H1 (cell line): ENCODE results near the gene ZNF565. TPM values are rescaled to one million over a fixed set of nuclear protein-coding genes. Genes with fewer than 3 reads are reported as not detected.
A peak's percentile ranks its signal among the peaks of the same experiment; 100 is the strongest.

Experiments
- KDM1A ChIP-seq: fragments of 200-600, 300-600 bp; sonication (generic); IDR thresholded peaks from 2 replicates; pipeline ENCODE4 v1.7.1; 2016; ENCODE audit warnings: mild to moderate bottlenecking, low read length, borderline replicate concordance
- NRF1 ChIP-seq: IDR thresholded peaks from 2 replicates; pipeline ENCODE4 v1.6.1; 2011; ENCODE audit warnings: mild to moderate bottlenecking, low read depth, low read length, improper control_type of control experiment
- RAD21 ChIP-seq, 2 experiments: IDR thresholded peaks in 1 of 2; conservative IDR thresholded peaks in 1 of 2; 2 replicates each; pipeline ENCODE4 v1.6.1; 2011; ENCODE audit warnings: low read depth in 2 of 2, low read length in 2 of 2, improper control_type of control experiment in 1 of 2, inconsistent platforms in 1 of 2, mild to moderate bottlenecking in 1 of 2, moderate library complexity in 1 of 2
- RXRA ChIP-seq: IDR thresholded peaks from 2 replicates; pipeline ENCODE4 v1.6.1; 2011; ENCODE audit warnings: low read depth, mild to moderate bottlenecking, low read length, moderate library complexity; ENCODE audit not compliant: insufficient read depth
- TCF12 ChIP-seq: IDR thresholded peaks from 2 replicates; pipeline ENCODE4 v1.6.1; 2011; ENCODE audit warnings: low read depth, mild to moderate bottlenecking, low read length
- TEAD4 ChIP-seq: IDR thresholded peaks from 2 replicates; pipeline ENCODE4 v1.6.1; 2012; ENCODE audit warnings: low read depth, low read length, inconsistent platforms, mixed read lengths
- polyA plus RNA-seq, 7 experiments: library from polyadenylated mRNA; depleted of rRNA in 3 of 7; stranded (reverse) in 5 of 7; unstranded in 2 of 7; fragments of >200 nt in 5 of 7; fragments of 200-250 nt in 2 of 7; gene quantifications; 1 replicate in 5 of 7; 2 replicates in 1 of 7; 4 replicates in 1 of 7; pipeline versions ENCODE4 v1.2.1 to v1.2.3, GENCODE V29; 2011 to 2013; ENCODE audit warnings: missing spikeins in 2 of 7, mixed read lengths in 2 of 7
- total RNA-seq: library from RNA; stranded (reverse); fragmentation: NEBNext Ultra II Directional; extraction: Animal tissue kit (Norgen Biotek cat#: 25700); gene quantifications from 2 replicates; pipeline ENCODE4 v1.2.1, GENCODE V29; 2021
- TF ChIP-seq, protein P1 (sequence below): fragments of 300-600 bp; sonication (generic); IDR thresholded peaks from 2 replicates; pipeline ENCODE4 v1.7.1; 2012; ENCODE audit warnings: low read length, moderate library complexity, mild to moderate bottlenecking, inconsistent platforms; ENCODE audit not compliant: insufficient replicate concordance

The ZNF565 gene
- total and polyA plus RNA-seq, 2 of the 8 experiments (the other 6 are each of a cell fraction or from before 2014, with no cell fraction given), result 0.89 to 3.1 TPM

DNA sequence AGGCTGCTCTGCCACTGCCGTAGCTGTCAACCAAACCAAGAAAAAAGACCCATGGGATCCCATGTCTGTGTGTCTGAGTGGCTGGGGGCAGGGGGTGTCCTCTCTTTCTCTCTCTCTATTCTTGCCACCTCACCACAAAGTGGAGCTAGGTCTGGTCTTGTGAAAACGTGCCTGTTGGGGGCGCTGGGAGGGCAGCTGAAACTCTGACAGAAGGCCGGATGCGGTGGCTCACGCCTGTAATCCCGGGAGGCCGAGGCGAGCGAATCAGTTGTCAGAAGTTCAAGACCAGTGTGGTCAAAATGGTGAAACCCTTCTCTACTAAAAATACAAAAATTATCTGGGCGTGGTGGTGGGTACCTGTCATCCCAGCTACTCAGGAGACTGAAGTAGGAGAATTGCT, 29.6 kb upstream of the ZNF565 start (continued):
- TF ChIP-seq, protein P1, sequence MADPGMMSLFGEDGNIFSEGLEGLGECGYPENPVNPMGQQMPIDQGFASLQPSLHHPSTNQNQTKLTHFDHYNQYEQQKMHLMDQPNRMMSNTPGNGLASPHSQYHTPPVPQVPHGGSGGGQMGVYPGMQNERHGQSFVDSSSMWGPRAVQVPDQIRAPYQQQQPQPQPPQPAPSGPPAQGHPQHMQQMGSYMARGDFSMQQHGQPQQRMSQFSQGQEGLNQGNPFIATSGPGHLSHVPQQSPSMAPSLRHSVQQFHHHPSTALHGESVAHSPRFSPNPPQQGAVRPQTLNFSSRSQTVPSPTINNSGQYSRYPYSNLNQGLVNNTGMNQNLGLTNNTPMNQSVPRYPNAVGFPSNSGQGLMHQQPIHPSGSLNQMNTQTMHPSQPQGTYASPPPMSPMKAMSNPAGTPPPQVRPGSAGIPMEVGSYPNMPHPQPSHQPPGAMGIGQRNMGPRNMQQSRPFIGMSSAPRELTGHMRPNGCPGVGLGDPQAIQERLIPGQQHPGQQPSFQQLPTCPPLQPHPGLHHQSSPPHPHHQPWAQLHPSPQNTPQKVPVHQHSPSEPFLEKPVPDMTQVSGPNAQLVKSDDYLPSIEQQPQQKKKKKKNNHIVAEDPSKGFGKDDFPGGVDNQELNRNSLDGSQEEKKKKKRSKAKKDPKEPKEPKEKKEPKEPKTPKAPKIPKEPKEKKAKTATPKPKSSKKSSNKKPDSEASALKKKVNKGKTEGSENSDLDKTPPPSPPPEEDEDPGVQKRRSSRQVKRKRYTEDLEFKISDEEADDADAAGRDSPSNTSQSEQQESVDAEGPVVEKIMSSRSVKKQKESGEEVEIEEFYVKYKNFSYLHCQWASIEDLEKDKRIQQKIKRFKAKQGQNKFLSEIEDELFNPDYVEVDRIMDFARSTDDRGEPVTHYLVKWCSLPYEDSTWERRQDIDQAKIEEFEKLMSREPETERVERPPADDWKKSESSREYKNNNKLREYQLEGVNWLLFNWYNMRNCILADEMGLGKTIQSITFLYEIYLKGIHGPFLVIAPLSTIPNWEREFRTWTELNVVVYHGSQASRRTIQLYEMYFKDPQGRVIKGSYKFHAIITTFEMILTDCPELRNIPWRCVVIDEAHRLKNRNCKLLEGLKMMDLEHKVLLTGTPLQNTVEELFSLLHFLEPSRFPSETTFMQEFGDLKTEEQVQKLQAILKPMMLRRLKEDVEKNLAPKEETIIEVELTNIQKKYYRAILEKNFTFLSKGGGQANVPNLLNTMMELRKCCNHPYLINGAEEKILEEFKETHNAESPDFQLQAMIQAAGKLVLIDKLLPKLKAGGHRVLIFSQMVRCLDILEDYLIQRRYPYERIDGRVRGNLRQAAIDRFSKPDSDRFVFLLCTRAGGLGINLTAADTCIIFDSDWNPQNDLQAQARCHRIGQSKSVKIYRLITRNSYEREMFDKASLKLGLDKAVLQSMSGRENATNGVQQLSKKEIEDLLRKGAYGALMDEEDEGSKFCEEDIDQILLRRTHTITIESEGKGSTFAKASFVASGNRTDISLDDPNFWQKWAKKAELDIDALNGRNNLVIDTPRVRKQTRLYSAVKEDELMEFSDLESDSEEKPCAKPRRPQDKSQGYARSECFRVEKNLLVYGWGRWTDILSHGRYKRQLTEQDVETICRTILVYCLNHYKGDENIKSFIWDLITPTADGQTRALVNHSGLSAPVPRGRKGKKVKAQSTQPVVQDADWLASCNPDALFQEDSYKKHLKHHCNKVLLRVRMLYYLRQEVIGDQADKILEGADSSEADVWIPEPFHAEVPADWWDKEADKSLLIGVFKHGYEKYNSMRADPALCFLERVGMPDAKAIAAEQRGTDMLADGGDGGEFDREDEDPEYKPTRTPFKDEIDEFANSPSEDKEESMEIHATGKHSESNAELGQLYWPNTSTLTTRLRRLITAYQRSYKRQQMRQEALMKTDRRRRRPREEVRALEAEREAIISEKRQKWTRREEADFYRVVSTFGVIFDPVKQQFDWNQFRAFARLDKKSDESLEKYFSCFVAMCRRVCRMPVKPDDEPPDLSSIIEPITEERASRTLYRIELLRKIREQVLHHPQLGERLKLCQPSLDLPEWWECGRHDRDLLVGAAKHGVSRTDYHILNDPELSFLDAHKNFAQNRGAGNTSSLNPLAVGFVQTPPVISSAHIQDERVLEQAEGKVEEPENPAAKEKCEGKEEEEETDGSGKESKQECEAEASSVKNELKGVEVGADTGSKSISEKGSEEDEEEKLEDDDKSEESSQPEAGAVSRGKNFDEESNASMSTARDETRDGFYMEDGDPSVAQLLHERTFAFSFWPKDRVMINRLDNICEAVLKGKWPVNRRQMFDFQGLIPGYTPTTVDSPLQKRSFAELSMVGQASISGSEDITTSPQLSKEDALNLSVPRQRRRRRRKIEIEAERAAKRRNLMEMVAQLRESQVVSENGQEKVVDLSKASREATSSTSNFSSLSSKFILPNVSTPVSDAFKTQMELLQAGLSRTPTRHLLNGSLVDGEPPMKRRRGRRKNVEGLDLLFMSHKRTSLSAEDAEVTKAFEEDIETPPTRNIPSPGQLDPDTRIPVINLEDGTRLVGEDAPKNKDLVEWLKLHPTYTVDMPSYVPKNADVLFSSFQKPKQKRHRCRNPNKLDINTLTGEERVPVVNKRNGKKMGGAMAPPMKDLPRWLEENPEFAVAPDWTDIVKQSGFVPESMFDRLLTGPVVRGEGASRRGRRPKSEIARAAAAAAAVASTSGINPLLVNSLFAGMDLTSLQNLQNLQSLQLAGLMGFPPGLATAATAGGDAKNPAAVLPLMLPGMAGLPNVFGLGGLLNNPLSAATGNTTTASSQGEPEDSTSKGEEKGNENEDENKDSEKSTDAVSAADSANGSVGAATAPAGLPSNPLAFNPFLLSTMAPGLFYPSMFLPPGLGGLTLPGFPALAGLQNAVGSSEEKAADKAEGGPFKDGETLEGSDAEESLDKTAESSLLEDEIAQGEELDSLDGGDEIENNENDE, result no peak
- 0 out of 2 replicates have a peak, but pooled peaks have one; percentile 33 for TF ChIP-seq KDM1A
- TF ChIP-seq RAD21 (IDR thresholded peaks at IDR 0.05 in 1 of 2, conservative IDR thresholded peaks at IDR 0.05 in 1 of 2; ENCODE audit: low read depth in 2 of 2, low read length in 2 of 2), result peak; percentile 35 to 53; a peak in 3 of 4 replicates
- TF ChIP-seq TEAD4, result no peak
- TF ChIP-seq TCF12, result no peak
- TF ChIP-seq RXRA, result no peak
- TF ChIP-seq NRF1, result no peak
